Keratinocyte (primary cell): ENCODE results near the gene UMODL1. TPM values are rescaled to one million over a fixed set of nuclear protein-coding genes. Genes with fewer than 3 reads are reported as not detected.

Experiments
- DNase-seq: peaks from one replicate; pipeline ENCODE4 v3.0.0-alpha.2; 2011; ENCODE audit warnings: low read depth, missing footprints, low spot score
- FAIRE-seq: peaks from 2 replicates; lab custom pipeline; 2011; peaks lifted over from hg19 to GRCh38; lab: Jason Lieb, UNC
- H2AFZ ChIP-seq: 2 replicates; pipeline ENCODE4 v1.6.0; 2012; ENCODE audit warnings: low read length, control low read depth, inconsistent platforms; ENCODE audit not compliant: control insufficient read depth
- H3K27ac ChIP-seq: 2 replicates; pipeline ENCODE4 v1.5.1; 2011; ENCODE audit warnings: low read length; ENCODE audit not compliant: control insufficient read depth, insufficient read depth
- H3K27me3 ChIP-seq: 3 replicates; pipeline ENCODE4 v1.6.0; 2011; ENCODE audit warnings: low read length; ENCODE audit not compliant: control insufficient read depth, insufficient read depth; ENCODE audit errors: extremely low read depth
- H3K36me3 ChIP-seq, 2 experiments: 2 replicates in 1 of 2; 3 replicates in 1 of 2; pipeline ENCODE4 v1.5.1; 2011; ENCODE audit warnings: low read length in 2 of 2, mild to moderate bottlenecking in 1 of 2; ENCODE audit not compliant: control insufficient read depth in 2 of 2, insufficient read depth in 2 of 2; ENCODE audit errors: extremely low read depth in 1 of 2
- H3K4me1 ChIP-seq: 3 replicates; pipeline ENCODE4 v1.5.1; 2011; ENCODE audit warnings: low read length; ENCODE audit not compliant: control insufficient read depth, insufficient read depth; ENCODE audit errors: extremely low read depth
- H3K4me2 ChIP-seq: 3 replicates; pipeline ENCODE4 v1.6.0; 2011; ENCODE audit warnings: low read depth, low read length; ENCODE audit not compliant: control insufficient read depth, insufficient read depth; ENCODE audit errors: extremely low read depth
- H3K4me3 ChIP-seq, 3 experiments: fragments of 200-600 bp in 1 of 3; sonication (generic) in 1 of 3; 2 replicates in 2 of 3; 3 replicates in 1 of 3; pipeline ENCODE4 v1.5.1; 2011 to 2016; ENCODE audit warnings: low read length in 3 of 3, mild to moderate bottlenecking in 3 of 3, control low read depth in 2 of 3, inconsistent platforms in 1 of 3, low read depth in 1 of 3, mixed read lengths in 1 of 3, mixed run types in 1 of 3, moderate library complexity in 1 of 3; ENCODE audit not compliant: control insufficient read depth in 2 of 3, insufficient read depth in 2 of 3; ENCODE audit errors: extremely low read depth in 1 of 3
- H3K79me2 ChIP-seq: 2 replicates; pipeline ENCODE4 v1.6.0; 2012; ENCODE audit warnings: low read length; ENCODE audit not compliant: control insufficient read depth, insufficient read depth
- H3K9ac ChIP-seq: 3 replicates; pipeline ENCODE4 v1.6.0; 2011; ENCODE audit warnings: low read length; ENCODE audit not compliant: control insufficient read depth, insufficient read depth; ENCODE audit errors: extremely low read depth
- H3K9me1 ChIP-seq: 3 replicates; pipeline ENCODE4 v1.6.0; 2011; ENCODE audit warnings: low read length; ENCODE audit not compliant: control insufficient read depth, insufficient read depth; ENCODE audit errors: extremely low read depth
- H3K9me3 ChIP-seq: 2 replicates; pipeline ENCODE4 v1.5.1; 2012; ENCODE audit warnings: low read depth, low read length; ENCODE audit not compliant: control insufficient read depth
- H4K20me1 ChIP-seq: 3 replicates; pipeline ENCODE4 v1.6.0; 2011; ENCODE audit warnings: low read length; ENCODE audit not compliant: control insufficient read depth, insufficient read depth; ENCODE audit errors: extremely low read depth
- CTCF ChIP-seq, 3 experiments: IDR thresholded peaks in 1 of 3; conservative IDR thresholded peaks in 1 of 3; optimal IDR thresholded peaks in 1 of 3; 2 replicates in 2 of 3; 3 replicates in 1 of 3; pipeline versions ENCODE3 to v1.5.1; 2011; ENCODE audit warnings: low read length in 3 of 3, mild to moderate bottlenecking in 3 of 3, moderate library complexity in 2 of 3, control low read depth in 1 of 3, inconsistent platforms in 1 of 3; ENCODE audit not compliant: insufficient read depth in 2 of 3; ENCODE audit errors: extremely low read depth in 1 of 3
- EZH2 ChIP-seq: IDR thresholded peaks from one replicate; pipeline ENCODE4 v1.6.1; 2012; ENCODE audit warnings: inconsistent platforms, mild to moderate bottlenecking, low read length, moderate library complexity
- dilution Hi-C: fragments of 300-500 bp; cut with MboI; formaldehyde crosslinking; loops from one replicate; pipeline ENCODE4 v1.7.0; 2020; ENCODE audit warnings: low sequenced_read_pairs; ENCODE audit not compliant: extremely low pct_ligation_motif_present
- polyA plus RNA-seq, 5 experiments: library from polyadenylated mRNA; depleted of rRNA in 3 of 5; stranded (reverse) in 3 of 5; stranded (forward) in 1 of 5; unstranded in 1 of 5; fragments of >200 nt; gene quantifications; 1 replicate in 1 of 5; 2 replicates in 3 of 5; 3 replicates in 1 of 5; pipeline versions ENCODE4 v1.2.1 to v1.2.3, GENCODE V29; 2011 to 2012; ENCODE audit warnings: missing spikeins in 2 of 5, low read depth in 1 of 5, low replicate concordance in 1 of 5

Gene UMODL1
- polyA plus RNA-seq, 1 donor (not counting 4 experiments of a cell fraction or from before 2014, with no cell fraction given), result 0.03 TPM

GRCh38 chr21:42127164-42128150 lies 56.3 kb downstream of the UMODL1 start:
- no peaks in the 10 kb centered on the region for H3K27me3 ChIP-seq
- H4K20me1 ChIP-seq, result no peaks in the 10 kb centered on the region
- H3K79me2 ChIP-seq, result no peaks in the 10 kb centered on the region
- TF ChIP-seq EZH2 (no peak), CTCF (optimal IDR thresholded peaks at IDR 0.05 in 1 of 3, IDR thresholded peaks at IDR 0.05 in 1 of 3, conservative IDR thresholded peaks at IDR 0.05 in 1 of 3; ENCODE audit: extremely low read depth in 1 of 3, insufficient read depth in 2 of 3, low read length in 3 of 3) (no peak)
- H3K9ac ChIP-seq, result no peak overlapping the region
- H2AFZ ChIP-seq, result no peak overlapping the region
- FAIRE-seq, result no peak
- H3K36me3 ChIP-seq, result no peaks in the 10 kb centered on the region
- no peak overlapping the region for H3K27ac ChIP-seq
- no peak for DNase-seq
- dilution Hi-C loops, result no loop called here
- H3K9me3 ChIP-seq, result no peaks in the 10 kb centered on the region
- H3K4me3 ChIP-seq, result no peak overlapping the region
- H3K9me1 ChIP-seq, result no peaks in the 10 kb centered on the region
- H3K4me1 ChIP-seq, result peaks cover 4% of the 10 kb centered on the region
- H3K4me2 ChIP-seq, result no peak overlapping the region

- no peak overlapping the region for H3K4me3 ChIP-seq
- TF ChIP-seq EZH2, result no peak
- H3K9me3 ChIP-seq, result no peaks in the 10 kb centered on the region
- no peak overlapping the region for H3K4me2 ChIP-seq
- dilution Hi-C loops, result no loop called here
- H3K9ac ChIP-seq, result no peak overlapping the region
- no peaks in the 10 kb centered on the region for H4K20me1 ChIP-seq
- H3K27me3 ChIP-seq, result no peaks in the 10 kb centered on the region
- H2AFZ ChIP-seq, result no peak overlapping the region
- no peak overlapping the region for H3K27ac ChIP-seq
- no peak for DNase-seq
- peaks cover 4% of the 10 kb centered on the region for H3K4me1 ChIP-seq
- no peaks in the 10 kb centered on the region for H3K79me2 ChIP-seq
- H3K36me3 ChIP-seq, result no peaks in the 10 kb centered on the region
- H3K9me1 ChIP-seq, result no peaks in the 10 kb centered on the region
- FAIRE-seq, result no peak
These were observed 58.5 kb downstream of the UMODL1 start for GRCh38 chr21:42129300-42130266.
